ENCODE results near the gene BORCS6.

The BORCS6 gene

DNA sequence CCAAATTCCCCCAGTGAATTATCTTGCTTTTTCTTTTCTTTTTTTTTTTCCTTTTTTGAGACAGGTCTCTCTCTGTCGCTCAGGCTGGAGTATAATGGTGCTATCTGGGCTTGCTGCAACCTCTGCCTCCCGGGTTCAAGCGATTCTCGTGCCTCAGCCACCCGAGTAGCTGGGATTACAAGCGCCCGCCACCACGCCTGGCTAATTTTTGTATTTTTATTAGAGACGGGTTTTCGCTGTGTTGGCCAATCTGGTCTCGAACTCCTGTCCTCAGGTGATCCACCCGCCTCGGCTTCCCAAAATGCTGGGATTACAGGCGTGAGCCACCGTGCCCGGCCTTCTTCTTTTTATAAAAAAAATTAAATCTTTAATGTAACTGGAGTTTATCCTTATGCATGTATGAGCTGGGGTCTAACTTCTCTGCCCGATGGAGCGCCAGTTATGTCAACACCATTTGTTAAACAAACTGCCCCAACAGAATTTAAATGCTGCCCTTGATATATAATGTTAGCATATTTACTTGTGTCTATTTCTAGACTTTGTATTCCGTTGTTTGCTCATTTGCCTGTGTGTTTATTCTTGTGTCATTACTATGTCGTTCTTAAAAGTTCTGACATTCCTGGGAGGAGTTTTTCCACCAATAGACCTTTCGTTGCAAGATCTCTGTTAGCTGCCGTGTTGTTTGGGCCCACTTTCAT lies 20.9 kb upstream of the BORCS6 start:
- no peak for DNase-seq (ENCODE audit: low read depth)

DNA sequence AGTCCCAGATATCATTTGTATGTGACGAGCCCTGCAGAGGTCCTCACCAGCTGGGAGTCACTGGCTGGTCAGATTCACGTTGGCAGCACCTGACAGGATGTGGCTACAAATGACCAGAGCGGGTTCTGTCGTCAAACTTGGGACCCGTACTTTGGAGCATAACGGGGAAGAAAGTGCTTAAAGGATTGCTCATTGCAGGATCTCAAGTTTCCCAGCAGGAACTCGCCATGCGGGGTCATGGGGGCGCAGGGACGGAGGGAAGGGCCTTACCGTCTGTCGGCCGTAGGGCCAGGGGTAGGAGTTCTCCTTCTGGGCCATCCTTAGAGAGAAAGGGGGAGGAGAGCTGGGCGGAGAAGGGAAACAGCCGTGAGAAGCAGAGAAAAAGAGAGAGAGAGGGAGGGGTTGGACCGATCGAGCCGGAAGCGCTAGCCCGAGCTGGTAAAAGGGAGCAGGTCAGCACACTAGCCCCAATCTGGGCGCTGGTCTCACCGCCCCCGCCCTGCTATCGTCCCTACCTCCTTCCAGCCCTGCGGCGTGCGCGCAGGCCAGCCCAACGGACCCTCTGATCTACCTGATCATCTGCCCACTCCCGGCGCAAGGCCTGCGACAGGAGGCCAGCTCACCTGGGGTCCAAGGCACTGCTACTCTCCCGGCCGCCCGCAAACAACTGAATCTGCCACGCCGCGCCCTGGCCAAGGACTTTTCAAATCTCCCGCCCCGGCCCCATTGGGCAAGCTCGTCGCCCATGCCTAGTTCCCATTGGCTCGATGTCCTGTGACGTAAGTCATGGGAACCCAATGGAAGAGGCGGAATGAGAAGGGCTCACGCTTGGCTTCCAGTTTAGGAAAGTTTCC lies 20.2 kb upstream of the BORCS6 start, which contains the start of gene AURKB:
Gene AURKB, minus strand, starts transcription at position 669 of the 854 bp plus-strand sequence. Its CDS starts 351 bp downstream, at position 318.
- peak; percentile 98 for DNase-seq (ENCODE audit: low read depth)

GRCh38 chr17:8206536-8206935 lies 16.6 kb upstream of the BORCS6 start:
- no peak for DNase-seq (ENCODE audit: low read depth)

DNA sequence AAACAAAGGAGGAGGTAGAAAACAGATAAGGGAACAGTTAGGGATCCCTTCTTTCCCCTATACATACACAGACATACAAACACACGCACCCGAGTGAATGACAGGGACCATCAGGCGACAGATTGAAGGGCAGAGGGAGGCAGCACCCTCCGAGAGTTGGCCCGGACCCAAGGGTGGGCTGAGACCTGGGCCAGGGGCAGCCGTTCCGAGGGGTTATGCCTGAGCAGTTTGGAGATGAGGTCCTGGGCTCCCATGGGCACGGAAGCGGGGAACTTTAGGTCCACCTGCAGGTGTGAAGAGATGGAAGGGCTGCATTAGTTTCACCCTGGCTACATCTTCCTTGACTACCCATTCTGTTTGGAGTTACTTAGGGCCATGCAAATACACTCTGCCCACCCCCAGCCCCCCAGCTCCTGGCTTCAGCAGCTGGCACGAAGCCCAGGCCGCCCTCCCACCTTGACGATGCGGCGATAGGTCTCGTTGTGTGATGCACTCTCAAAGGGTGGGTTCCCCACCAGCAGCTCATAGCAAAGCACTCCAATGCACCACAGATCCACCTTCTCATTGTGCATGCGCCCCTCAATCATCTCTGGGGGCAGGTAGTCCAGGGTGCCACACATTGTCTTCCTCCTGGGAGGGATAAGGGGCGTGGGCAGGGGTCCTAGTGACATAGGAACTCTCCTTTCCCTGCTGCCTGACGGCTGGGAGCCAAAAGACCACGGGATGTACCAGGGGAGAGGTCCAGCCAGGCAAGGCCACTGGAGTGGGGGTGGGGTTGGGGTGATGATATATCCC lies 15.0 kb upstream of the BORCS6 start:
- DNase-seq (ENCODE audit: low read depth), result no peak

GRCh38 chr17:8192070-8192815 lies 2.3 kb upstream of the BORCS6 start:
- DNase-seq (ENCODE audit: low read depth), result peak; percentile 91

GRCh38 chr17:8190506-8190905 lies 526 bp upstream of the BORCS6 start:
- DNase-seq (ENCODE audit: low read depth), result no peak

- DNase-seq (ENCODE audit: low read depth), result peak; percentile 26
Observed at GRCh38 chr17:8189041-8189710, 804 bp downstream of the BORCS6 start.

GRCh38 chr17:8188263-8188839 lies 1.6 kb downstream of the BORCS6 start:
- peak; percentile 4 for DNase-seq (ENCODE audit: low read depth)

GRCh38 chr17:8187517-8188262 lies 2.3 kb downstream of the BORCS6 start:
- peak; percentile 100 for DNase-seq (ENCODE audit: low read depth)

- DNase-seq (ENCODE audit: low read depth), result peak; percentile 96
Observed at GRCh38 chr17:8186787-8187516, 3.0 kb downstream of the BORCS6 start.

- DNase-seq (ENCODE audit: low read depth), result no peak
Observed at GRCh38 chr17:8186446-8186786, 3.6 kb downstream of the BORCS6 start.

DNA sequence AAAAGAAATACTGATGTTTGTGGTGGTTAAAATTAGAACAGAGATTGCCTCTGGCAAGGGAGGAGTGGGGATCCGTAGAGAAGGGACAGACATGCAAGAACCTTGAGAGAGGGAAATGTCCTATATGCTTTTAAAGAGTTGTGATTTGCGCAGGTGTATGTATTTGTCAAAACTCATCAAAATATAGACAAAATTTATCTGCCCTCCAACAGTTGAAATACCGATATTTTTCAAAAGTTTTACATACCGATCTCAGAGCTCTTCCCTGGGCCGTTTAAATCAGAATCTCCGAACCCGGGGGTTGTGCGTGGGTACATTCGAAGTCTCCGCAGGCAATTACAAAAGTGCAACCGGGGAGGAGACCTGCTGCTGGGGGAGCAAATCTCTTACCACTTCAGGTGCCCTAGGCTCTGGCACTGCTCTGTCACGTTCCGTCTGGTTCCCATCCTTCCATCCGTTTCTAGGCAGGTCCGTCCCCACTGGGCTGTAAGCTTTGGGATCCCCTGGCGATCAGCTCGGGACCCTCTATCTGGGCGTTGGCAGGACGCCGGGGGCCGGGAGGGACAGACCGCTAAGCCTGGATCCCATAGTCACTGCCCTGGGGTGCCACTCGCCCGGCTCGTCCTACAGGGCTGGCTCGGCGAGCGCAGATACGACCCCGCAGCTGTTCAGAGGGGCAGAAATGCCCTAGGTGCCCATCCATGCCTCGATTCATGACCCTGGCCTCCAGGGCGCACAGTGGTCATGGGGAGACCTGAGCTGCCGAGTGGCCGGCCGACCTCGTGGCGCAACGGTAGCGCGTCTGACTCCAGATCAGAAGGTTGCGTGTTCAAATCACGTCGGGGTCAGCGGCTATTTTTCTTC lies 4.2 kb downstream of the BORCS6 start:
- DNase-seq (ENCODE audit: low read depth), result peak; percentile 75

- DNase-seq (ENCODE audit: low read depth), result no peak
Observed at GRCh38 chr17:8176998-8177731, 12.8 kb downstream of the BORCS6 start.

DNA sequence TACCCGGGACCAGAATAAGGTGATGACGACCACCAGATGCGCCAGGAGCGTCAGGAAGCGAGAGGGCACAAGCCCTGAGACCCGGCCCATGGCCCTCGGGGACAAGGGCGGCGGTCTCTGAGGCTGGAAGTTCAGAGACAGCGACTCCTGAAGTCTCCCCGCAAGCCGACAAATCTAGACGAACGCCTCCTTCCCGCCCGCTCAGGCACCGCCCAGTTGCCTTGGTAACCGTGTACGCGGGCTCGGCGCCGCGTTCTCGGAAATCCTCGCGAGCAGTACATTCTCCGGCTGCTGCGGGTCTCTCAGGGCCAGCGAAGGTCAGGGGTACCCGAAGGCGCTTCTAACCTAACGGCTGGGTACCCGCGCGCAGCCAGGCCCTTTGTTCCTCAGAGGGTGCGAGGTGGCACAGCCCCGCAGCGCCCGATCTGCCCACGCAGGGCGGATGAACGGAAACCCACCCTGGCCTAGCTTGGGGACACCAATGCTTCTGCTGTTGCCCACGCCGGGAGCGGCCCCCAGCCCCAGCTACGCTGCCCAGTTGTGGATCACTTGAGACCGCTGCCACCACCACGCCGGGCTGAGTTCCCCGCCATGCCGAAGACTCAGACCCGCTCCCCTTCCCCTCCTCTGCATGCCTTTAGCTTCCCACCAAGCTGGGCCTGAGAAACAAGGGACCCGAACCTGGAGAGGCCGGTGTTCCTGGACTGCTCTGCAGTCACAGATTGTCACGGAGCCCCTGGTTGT lies 13.6 kb downstream of the BORCS6 start, which contains the start of gene TMEM107:
Gene TMEM107, minus strand, starts transcription at position 184 of the 744 bp plus-strand sequence. Its CDS starts 94 bp downstream, at position 90.
- peak; percentile 87 for DNase-seq (ENCODE audit: low read depth)

- peak; percentile 29 for DNase-seq (ENCODE audit: low read depth)
Observed at GRCh38 chr17:8175795-8176196, 14.2 kb downstream of the BORCS6 start.

DNA sequence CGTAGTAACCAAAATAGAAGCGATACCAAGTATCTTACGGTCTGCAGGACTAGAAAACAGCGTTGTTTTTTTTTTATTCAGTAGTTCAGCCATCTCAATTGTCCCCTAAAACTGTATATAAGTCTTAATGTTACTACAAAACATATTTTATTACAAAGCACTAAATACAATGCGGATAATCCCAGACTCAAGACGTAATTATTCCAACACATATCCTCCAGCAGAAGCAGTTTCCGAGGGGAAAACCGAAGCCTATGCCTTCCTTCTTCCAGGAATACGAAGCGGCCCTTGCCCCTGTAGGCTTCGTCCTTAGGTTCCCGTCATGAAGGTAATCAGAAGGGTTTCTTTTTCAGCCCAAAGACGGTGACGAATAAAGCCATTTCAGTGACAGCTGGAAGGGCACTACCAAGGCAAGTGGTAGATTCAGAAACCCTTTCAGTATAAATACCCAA lies 16.1 kb downstream of the BORCS6 start:
- DNase-seq (ENCODE audit: low read depth), result no peak

All from EH (cell line).